ENCODE results near the gene GNAT1.

- TF ChIP-seq, protein P1, sequence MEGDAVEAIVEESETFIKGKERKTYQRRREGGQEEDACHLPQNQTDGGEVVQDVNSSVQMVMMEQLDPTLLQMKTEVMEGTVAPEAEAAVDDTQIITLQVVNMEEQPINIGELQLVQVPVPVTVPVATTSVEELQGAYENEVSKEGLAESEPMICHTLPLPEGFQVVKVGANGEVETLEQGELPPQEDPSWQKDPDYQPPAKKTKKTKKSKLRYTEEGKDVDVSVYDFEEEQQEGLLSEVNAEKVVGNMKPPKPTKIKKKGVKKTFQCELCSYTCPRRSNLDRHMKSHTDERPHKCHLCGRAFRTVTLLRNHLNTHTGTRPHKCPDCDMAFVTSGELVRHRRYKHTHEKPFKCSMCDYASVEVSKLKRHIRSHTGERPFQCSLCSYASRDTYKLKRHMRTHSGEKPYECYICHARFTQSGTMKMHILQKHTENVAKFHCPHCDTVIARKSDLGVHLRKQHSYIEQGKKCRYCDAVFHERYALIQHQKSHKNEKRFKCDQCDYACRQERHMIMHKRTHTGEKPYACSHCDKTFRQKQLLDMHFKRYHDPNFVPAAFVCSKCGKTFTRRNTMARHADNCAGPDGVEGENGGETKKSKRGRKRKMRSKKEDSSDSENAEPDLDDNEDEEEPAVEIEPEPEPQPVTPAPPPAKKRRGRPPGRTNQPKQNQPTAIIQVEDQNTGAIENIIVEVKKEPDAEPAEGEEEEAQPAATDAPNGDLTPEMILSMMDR (IDR thresholded peaks at IDR 0.05), result no peak
- TF ChIP-seq POLR2A (IDR thresholded peaks at IDR 0.05), result no peak
Measured at GRCh38 chr3:50237133-50237651, 45.8 kb downstream of the GNAT1 start.
